Esophagus muscularis mucosa (tissue), 3 donors: Measurements from ENCODE around the gene E4F1.

Experiments
- CTCF ChIP-seq, 3 experiments: fragments of 200-600 bp in 2 of 3; fragments of 450-650 bp in 1 of 3; sonication (generic) in 2 of 3; IDR thresholded peaks; one replicate each; pipeline ENCODE4 v1.5.1; 2017 to 2019; ENCODE audit warnings: antibody characterized with exemption in 3 of 3, mild to moderate bottlenecking in 2 of 3, moderate library complexity in 1 of 3
- POLR2A ChIP-seq: fragments of 450-650 bp; IDR thresholded peaks from one replicate; pipeline ENCODE4 v1.6.1; 2017; ENCODE audit warnings: antibody characterized with exemption, moderate library complexity, mild to moderate bottlenecking, low read depth

GRCh38 chr16:2277466-2278271 is 54.3 kb downstream of the E4F1 start:
- TF ChIP-seq POLR2A (no peak), CTCF (IDR thresholded peaks at IDR 0.05) (no peak)
